ENCODE results near the gene PAPSS1.
A peak's percentile ranks its signal among the peaks of the same experiment; 100 is the strongest.
"Not testable (repeated sequence)": the region's sequence is repeated elsewhere in the genome, so short reads cannot be mapped to it uniquely, and the experiment has no call there.

Gene PAPSS1

DNA sequence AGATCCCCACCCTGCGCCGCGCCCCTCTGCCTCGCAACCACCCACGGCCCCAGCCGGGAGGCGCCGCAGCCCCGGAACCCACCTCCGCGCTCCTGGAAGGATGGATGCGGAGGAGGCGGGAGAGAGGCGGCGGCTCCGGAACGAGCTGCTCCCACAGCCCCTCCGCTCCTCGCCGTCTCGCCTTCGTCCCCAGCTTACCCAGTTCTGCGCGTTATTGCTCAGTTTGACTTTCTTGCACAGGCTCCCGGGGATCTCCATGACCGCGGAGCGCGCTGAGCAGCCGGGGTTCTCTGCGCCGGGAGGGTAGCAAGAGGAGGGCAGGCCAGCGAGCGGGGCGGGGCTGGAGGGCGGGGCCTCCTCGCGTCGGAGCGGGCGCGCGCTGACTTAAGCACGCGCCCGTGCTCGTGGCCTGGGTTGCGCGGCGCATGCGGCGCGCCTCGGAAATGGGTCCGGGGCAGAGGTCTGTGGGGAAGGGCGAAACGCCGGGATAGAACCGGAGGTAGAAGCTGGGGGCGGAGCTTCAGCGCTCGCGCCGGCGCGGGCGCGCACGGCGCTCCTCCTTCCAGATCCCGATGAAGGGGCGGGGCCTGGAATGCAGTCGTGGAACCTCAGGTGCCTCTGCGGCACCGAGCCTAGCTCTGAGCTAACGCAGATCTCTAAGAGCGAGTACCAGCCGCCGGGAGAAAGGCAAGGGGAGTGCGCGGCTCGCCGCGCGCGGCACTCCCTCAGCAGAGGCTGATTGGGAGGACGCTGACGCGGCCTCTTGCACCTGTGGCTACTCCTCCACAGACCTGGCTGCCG, at the start of gene PAPSS1:
Gene PAPSS1, minus strand, starts transcription at position 313 of the 801 bp plus-strand sequence. Its CDS starts 55 bp downstream, at position 258.
- peak; percentile 94 for DNase-seq

DNA sequence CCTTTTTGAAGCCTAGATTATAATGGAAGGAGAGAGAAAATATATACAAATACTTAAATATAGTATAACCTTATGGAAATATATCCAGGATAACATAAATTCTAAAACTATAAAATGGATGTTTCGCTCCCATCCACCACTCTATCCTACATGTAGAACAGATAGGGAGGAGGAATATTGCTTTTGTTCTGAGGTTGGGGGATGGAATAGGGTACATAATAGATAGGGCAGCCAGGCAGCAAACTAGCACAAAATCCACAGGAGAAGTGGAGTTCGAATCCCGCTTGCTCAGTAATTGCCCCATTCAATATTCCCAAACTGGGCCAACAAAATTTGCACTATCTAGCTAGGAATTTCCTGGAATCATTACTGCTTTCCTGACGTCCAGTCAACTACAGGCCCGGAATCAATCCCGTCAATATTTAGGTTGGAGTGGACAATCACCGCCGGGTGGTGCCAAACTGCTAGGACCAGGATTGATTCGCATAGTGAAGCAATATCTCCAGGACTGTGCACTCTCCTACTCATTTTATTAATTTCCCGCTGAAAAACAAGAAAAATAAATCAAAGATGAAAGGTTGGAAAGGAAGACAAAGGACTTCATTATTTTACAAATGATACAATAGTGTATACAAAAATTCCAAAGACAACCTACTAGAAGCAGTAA, 40.4 kb upstream of the PAPSS1 start:
- DNase-seq = no peak

- no peak for DNase-seq
Measured at GRCh38 chr4:107757864-107758476, 37.9 kb upstream of the PAPSS1 start.

- no peak for DNase-seq
Measured at GRCh38 chr4:107757283-107757682, 37.2 kb upstream of the PAPSS1 start.

- no peak for DNase-seq
Measured at GRCh38 chr4:107755841-107756356, 35.9 kb upstream of the PAPSS1 start.

GRCh38 chr4:107751670-107752069, 31.6 kb upstream of the PAPSS1 start:
- DNase-seq = no peak

GRCh38 chr4:107747748-107748486, 27.9 kb upstream of the PAPSS1 start:
- no peak for DNase-seq

GRCh38 chr4:107746161-107746560, 26.1 kb upstream of the PAPSS1 start:
- no peak for DNase-seq

DNA sequence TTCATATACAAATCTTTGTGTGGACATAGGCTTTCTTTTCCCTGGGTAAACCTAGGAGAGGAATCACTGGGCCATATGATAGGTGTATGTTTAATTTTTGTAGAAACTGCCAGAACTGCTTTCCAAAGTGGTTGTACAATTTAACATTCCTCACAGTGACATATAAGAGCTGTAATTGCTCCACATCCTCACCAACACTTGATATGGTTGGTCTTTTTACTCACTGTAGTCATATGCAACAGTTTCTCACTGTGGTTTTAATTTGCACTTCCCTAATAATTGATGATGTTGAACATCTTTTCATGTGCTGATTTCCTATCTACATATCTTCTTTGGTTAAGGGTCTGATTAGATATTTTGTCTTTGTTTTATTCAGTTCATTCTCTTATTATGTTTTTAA, 24.5 kb upstream of the PAPSS1 start:
- DNase-seq = no peak

DNA sequence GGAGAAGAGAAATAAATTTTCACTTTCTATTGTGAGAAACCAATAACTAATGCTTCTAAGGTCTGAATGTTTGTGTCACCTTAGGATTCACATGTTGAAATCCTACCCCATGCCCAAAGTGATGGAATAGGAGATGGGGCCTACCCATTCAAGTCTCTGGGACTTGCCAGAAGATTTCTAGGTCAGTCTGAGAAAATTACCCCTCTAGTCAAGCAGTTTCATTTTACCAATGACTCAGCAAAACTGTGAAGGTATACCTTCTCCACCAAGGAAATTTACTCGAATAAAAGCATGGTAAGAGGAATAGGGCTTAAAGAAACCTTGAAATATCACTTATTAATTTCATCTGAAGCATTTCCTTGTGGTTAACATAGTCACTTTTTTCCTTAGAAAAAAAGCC, 23.5 kb upstream of the PAPSS1 start:
- DNase-seq = no peak

DNA sequence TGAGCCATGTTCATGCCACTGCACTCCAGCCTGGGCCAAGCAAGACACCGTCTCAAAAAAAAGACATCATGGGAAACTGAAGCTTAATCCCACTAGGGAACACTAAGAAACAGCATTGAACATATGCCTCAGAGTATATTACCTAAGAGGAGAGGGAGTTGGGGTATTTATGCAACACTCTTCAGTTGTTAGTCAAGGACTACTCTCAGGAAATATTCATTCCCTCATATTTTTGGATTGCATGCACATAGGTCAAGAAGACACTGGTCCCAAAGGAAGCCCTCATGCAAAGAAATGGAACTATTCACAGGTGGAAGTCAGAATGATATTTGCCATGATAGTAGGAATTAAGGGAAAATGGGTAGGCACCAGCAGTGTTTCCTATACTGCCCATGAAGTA, 22.8 kb upstream of the PAPSS1 start:
- DNase-seq = no peak

DNA sequence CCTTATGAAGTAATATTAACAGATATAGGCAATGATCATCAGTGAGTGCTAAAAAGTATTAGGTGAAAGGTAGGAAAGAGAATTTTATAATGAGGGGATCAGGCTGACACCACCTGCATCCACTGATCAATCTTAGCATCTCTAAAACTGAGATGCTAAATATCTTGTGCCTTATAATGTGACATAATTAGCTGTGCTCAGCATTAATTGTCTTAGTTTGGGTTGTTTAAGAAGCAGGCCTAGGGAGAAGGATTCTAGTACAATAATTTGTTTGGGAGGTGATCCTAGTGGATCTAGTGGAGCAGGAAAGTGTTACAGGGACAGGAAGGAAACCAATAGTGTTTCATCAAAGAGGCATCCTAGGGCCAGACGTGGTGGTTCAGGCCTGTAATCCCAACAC, 22.2 kb upstream of the PAPSS1 start:
- no peak for DNase-seq

GRCh38 chr4:107740950-107741701, 21.1 kb upstream of the PAPSS1 start:
- no peak for DNase-seq

GRCh38 chr4:107740381-107740780, 20.3 kb upstream of the PAPSS1 start:
- no peak for DNase-seq

GRCh38 chr4:107737450-107737849, 17.4 kb upstream of the PAPSS1 start:
- no peak for DNase-seq

DNA sequence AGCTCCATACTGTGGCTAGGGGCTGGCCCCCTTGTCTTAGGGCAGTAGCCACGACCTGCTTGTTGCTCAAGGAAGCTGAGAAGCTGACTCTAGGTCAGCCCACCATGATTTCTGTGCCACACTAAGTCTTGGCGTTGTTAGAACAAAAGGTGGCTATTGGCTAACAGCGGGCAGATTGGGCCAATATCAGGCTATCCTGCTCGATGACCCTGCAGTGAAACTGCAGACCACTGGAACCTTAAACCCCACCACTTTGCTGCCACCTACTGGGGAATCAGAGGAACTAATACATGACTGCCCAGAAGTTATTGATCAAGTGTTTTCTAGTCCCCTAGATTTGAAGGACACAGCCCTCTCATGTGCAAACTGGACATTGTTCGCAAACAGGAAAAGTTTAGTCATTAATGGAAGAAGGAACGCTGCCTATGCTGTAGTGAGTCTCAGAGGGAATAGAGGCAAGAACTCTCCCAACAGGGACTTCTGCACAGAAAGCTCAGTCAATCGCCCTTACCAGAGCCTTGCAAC, 17.0 kb upstream of the PAPSS1 start:
- peak; percentile 14 for DNase-seq

GRCh38 chr4:107736037-107736436, 16.0 kb upstream of the PAPSS1 start:
- no peak for DNase-seq

DNA sequence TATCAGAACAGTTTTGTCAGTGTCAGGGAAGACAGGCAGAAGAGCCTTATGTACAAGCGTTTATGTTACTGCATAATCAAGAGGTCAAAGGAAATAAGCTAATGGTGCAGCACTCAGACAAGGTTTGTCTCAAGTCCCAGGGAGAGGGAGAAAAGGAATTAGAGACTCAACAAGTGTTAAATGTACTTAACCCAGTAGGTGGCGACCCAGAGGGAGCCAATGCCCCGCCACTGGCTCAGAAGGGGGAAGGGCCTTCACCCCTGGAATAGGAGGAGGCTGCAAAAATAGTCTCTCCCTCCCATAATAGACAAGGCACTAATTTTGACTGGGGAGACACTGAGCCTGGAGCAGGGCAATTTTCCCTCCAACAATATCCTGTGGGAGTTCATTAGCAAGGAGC, 14.1 kb upstream of the PAPSS1 start:
- no peak for DNase-seq

GRCh38 chr4:107733431-107733925, 13.4 kb upstream of the PAPSS1 start:
- no peak for DNase-seq

DNA sequence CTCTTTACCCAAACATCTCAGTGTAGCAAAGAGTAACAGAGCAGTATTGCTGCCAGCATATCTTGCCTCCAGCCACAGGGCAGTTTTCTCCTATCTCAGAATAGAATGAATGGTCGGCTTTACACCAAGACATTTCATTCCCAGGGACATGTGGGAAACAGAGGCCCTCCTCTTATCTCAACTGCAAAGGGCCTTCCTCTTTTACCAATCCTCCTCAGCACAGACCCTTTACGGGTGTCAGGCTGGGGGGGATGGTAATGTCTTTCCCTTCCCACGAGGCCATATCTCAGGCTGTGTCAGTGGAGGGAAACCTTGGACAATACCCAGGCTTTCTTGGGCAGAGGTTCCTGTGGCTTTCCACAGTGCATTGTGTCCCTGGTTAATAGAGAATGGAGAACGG, 9.0 kb upstream of the PAPSS1 start:
- DNase-seq = not testable (repeated sequence)

- not testable (repeated sequence) for DNase-seq
Measured at GRCh38 chr4:107726131-107726925, 6.3 kb upstream of the PAPSS1 start.
